Measurements from ENCODE around the gene ASPHD2. TPM values are rescaled to one million over a fixed set of nuclear protein-coding genes. Genes with fewer than 3 reads are reported as not detected.

Gene ASPHD2
- total and polyA plus RNA-seq, 8 donors = 0.45 to 48.4 (median 3.9) TPM

DNA sequence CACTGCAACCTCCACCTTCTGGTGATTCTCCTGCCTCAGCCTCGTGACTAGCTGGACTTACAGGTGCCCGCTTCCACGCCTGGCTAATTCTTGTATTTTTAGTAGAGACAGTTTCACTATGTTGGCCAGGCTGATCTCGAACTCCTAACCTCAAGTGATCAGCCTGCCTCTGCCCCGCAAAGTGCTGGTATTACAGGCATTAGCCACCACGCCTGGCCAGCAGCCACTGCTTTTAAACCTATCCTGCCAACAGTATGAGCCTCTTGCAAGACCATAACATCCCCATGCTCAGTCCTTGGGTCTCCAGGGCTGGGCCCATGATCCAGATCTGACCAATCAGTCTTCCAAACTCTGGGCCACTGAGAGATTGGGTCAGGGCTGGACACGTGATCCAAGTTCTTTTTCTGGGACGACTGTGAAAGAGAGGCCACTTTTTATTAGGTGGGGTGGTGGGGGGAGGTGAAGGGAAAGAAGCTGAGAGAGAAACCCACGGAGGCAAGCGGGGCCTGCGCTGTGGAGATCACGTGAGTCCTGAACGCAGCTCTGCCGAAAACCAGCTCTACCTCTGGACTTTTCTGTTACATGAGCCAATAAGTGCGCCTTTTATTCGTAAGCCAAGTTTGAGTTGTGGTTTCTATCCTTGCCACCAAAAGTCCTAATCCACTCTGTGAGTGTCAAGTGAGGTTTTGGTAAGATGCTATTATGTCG is 17.9 kb downstream of the ASPHD2 start:
- WGBS, 5 donors = 77 to 89% (median 87%) methylated on average over 17 of the region's 17 CpGs
- TF ChIP-seq, protein P1, sequence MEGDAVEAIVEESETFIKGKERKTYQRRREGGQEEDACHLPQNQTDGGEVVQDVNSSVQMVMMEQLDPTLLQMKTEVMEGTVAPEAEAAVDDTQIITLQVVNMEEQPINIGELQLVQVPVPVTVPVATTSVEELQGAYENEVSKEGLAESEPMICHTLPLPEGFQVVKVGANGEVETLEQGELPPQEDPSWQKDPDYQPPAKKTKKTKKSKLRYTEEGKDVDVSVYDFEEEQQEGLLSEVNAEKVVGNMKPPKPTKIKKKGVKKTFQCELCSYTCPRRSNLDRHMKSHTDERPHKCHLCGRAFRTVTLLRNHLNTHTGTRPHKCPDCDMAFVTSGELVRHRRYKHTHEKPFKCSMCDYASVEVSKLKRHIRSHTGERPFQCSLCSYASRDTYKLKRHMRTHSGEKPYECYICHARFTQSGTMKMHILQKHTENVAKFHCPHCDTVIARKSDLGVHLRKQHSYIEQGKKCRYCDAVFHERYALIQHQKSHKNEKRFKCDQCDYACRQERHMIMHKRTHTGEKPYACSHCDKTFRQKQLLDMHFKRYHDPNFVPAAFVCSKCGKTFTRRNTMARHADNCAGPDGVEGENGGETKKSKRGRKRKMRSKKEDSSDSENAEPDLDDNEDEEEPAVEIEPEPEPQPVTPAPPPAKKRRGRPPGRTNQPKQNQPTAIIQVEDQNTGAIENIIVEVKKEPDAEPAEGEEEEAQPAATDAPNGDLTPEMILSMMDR (IDR thresholded peaks at IDR 0.05) = no peak
- DNase-seq = peak in 1 of 2 donors; percentile 15
- intact Hi-C loops (cut with DNase I; ENCODE audit: low total_unique reads) = no loop called here
- Histone ChIP-seq H3K27ac (peak overlapping the region in 1 of 5 donors; percentile 69), H3K27me3 (no peaks in the 10 kb centered on the region), H3K4me3 (peak overlapping the region in 1 of 4 donors; percentile 0), H3K9me3 (no peaks in the 10 kb centered on the region), H3K4me1 (peaks cover 0 to 15% (median 0%) of the 10 kb centered on the region in 4 donors), H3K36me3 (peaks cover 10 to 39% (median 33%) of the 10 kb centered on the region in 4 donors)

DNA sequence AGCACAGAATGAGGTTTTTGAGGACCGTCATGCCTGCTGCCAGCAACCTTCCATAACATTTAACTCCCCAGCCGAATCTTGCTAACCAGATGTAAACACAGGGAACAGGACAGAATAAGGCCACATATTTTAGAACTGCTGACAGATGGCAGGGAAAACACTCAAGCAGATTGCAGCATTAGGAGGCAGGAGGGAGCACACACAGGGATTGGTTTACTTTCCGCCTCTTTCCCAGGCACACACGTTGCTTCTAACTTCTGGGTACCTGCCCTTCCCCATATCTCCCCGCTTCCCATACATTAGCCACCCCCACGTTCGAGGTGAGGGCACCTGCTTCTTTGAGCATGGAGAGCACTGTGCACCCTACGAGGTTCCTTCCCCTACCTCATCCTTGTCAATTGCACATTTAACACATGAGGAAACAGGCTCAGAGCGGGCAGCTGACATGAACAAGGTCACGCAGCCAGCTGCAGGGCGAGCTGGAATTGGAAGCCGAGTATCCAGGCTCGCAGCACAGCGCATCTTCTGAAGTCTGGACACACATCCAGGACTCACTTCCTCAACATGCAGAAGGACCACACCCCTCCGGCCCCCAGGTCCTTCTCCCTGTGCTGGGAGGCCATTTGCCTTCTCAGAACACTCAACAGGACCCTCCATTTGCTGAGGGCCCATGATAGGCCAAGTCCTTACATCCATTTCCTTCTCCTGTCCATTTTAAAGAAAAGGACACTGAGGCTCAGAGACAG is 18.7 kb downstream of the ASPHD2 start:
- peak overlapping the region in 2 of 5 donors; percentile 20 to 69 for H3K27ac ChIP-seq
- H3K9me3 ChIP-seq = no peaks in the 10 kb centered on the region
- H3K36me3 ChIP-seq = peaks cover 12 to 47% (median 40%) of the 10 kb centered on the region in 4 donors
- no peaks in the 10 kb centered on the region for H3K27me3 ChIP-seq
- peak overlapping the region in 1 of 4 donors; percentile 0 for H3K4me3 ChIP-seq
- intact Hi-C loops (cut with DNase I; ENCODE audit: low total_unique reads) = no loop called here
- peaks cover 0 to 15% (median 0%) of the 10 kb centered on the region in 4 donors for H3K4me1 ChIP-seq
- TF ChIP-seq POLR2A (IDR thresholded peaks at IDR 0.05) (no peak), POLR2AphosphoS5 (IDR thresholded peaks at IDR 0.05) (no peak), EP300 (IDR thresholded peaks at IDR 0.05) (no peak)
- TF ChIP-seq, protein P1 (IDR thresholded peaks at IDR 0.05) = no peak
- 66 to 83% (median 74%) methylated on average over 15 of the region's 15 CpGs for WGBS, 5 donors
- DNase-seq = peak in 1 of 2 donors; percentile 1

DNA sequence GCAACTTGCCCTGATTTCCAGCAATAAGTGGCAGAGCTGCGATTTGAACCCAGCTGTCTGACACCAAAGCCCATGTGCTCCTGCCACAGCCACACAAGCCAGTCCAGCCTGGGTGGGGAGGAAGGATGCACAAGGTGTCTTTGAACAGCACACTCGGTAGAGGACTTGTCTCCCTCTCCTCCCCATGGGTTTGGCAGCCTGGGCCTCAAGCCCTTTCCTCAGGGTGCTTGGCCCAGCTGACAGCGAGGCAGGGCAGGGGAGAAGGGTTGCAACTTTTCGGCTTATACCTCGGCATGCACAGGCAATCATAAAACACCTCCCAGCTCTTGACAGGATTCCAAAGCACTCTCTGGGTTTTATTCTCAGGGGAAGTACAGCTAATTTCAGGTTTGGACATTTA is 19.3 kb downstream of the ASPHD2 start:
- Histone ChIP-seq H3K4me3 (no peak overlapping the region), H3K9me3 (no peaks in the 10 kb centered on the region), H3K4me1 (peaks cover 0 to 15% (median 0%) of the 10 kb centered on the region in 4 donors), H3K27ac (peak overlapping the region in 1 of 5 donors; percentile 69), H3K27me3 (no peaks in the 10 kb centered on the region), H3K36me3 (peaks cover 18 to 49% (median 41%) of the 10 kb centered on the region in 4 donors)
- intact Hi-C loops (cut with DNase I; ENCODE audit: low total_unique reads) = no loop called here
- 66 to 77% (median 72%) methylated on average over 4 to 5 of the region's 5 CpGs for WGBS, 5 donors
- no peak for DNase-seq
- TF ChIP-seq POLR2A (IDR thresholded peaks at IDR 0.05) (no peak), POLR2AphosphoS5 (IDR thresholded peaks at IDR 0.05) (no peak), EP300 (IDR thresholded peaks at IDR 0.05) (no peak)
- TF ChIP-seq, protein P1 (IDR thresholded peaks at IDR 0.05) = no peak

DNA sequence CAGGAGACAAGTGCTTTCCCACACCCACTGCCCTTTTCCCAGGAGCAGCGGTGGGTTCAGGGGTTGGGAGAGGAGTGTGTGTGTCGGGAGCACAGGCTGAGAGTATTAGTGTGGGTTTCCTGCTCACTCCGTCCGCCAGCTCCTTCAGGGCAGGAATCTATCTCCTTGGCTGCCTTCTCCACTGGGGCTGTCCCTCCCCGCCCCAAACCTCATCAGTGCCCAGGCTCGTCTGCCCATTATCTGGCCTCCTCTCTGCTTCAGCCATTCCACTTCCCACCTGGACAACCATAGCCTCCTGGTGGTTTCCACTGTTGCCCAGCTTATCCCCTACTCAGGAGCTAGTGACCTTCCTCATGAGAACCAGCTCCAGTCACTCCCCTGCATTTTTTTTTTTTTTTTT is 19.9 kb downstream of the ASPHD2 start:
- 72 to 92% (median 83%) methylated on average over 4 to 6 of the region's 6 CpGs for WGBS, 5 donors
- Histone ChIP-seq H3K27ac (no peak overlapping the region), H3K9me3 (no peaks in the 10 kb centered on the region), H3K4me3 (no peak overlapping the region), H3K36me3 (peaks cover 24 to 51% (median 44%) of the 10 kb centered on the region in 4 donors), H3K27me3 (no peaks in the 10 kb centered on the region), H3K4me1 (peaks cover 0 to 15% (median 0%) of the 10 kb centered on the region in 4 donors)
- no peak for TF ChIP-seq POLR2AphosphoS5 (IDR thresholded peaks at IDR 0.05)
- no peak for DNase-seq
- intact Hi-C loops (cut with DNase I; ENCODE audit: low total_unique reads) = no loop called here
